Measurements from ENCODE around the gene DYRK4. TPM values are rescaled to one million over a fixed set of nuclear protein-coding genes. Genes with fewer than 3 reads are reported as not detected.
"Not testable (repeated sequence)": the region's sequence is repeated elsewhere in the genome, so short reads cannot be mapped to it uniquely, and the experiment has no call there.

The DYRK4 gene, protein sequence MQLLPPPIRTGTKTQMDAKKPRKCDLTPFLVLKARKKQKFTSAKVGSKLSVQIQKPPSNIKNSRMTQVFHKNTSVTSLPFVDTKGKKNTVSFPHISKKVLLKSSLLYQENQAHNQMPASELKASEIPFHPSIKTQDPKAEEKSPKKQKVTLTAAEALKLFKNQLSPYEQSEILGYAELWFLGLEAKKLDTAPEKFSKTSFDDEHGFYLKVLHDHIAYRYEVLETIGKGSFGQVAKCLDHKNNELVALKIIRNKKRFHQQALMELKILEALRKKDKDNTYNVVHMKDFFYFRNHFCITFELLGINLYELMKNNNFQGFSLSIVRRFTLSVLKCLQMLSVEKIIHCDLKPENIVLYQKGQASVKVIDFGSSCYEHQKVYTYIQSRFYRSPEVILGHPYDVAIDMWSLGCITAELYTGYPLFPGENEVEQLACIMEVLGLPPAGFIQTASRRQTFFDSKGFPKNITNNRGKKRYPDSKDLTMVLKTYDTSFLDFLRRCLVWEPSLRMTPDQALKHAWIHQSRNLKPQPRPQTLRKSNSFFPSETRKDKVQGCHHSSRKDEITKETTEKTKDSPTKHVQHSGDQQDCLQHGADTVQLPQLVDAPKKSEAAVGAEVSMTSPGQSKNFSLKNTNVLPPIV
- 15.2 and 20.5 TPM in 2 replicates for total RNA-seq (ENCODE audit: low replicate concordance)

DNA sequence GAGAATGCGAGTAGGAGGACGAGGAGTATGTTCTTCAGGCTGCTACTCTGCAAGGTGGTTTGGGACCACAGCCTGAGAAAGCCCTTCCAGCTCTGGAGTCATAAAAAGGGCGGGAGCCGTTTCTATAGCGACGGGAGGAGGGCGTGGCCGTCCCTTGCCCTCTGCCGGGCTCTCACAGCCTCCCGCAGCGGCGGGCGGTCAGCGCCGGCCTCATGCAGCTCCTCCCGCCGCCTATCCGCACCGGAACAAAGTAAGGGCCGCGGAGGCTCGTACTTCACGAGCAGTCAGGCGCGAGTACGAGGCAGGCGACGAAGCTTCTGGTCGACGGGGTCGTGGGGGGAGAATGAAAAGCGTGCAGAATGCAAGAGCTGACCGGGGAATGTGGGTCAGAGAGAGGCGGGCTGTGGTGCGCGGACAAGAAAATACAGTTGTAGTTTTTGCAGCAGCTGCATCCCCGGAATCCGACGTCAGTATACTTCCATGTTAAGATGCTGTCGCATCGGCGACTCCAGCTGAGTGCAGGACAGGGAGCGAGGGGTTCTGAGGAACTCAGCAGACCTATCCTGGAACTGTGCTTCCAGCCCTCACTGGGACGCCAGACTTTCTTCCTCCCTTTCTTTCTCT is at the start of gene DYRK4:
DYRK4 (plus strand) TSS at position 175 of the 624 bp plus-strand sequence; CDS start at position 213, 38 bp downstream.
- Mint-ChIP-seq H3K4me3 (peak within 1 kb of the TSS; percentile 82), H3K27me3 (ENCODE audit: insufficient read depth, low read depth) (peaks cover 4% of the 10 kb centered on the region), H3K36me3 (peaks cover 7% of the 10 kb centered on the region), H3K9me3 (no peaks in the 10 kb centered on the region), H3K4me1 (peaks cover 21% of the 10 kb centered on the region), H3K27ac (peak within 1 kb of the TSS; percentile 96)
- Histone ChIP-seq H3K27me3 (peaks cover 17% of the 10 kb centered on the region), H3K9ac (no peak within 1 kb of the TSS), H3K36me3 (no peaks in the 10 kb centered on the region), H3K79me2 (ENCODE audit: low read depth) (no peaks in the 10 kb centered on the region), H3K9me3 (ENCODE audit: low read depth) (no peaks in the 10 kb centered on the region), H3K4me1 (peaks cover 7% of the 10 kb centered on the region), H3K4me2 (peak within 1 kb of the TSS; percentile 45), H3F3A (ENCODE audit: low read depth) (peaks cover 15% of the 10 kb centered on the region), H2AFZ (replicated peaks) (peak within 1 kb of the TSS; percentile 64), H4K20me1 (ENCODE audit: low read depth) (no peaks in the 10 kb centered on the region), H3K4me3 (no peak within 1 kb of the TSS), H3K27ac (no peak within 1 kb of the TSS)
- TF ChIP-seq EZH2phosphoT487 (IDR thresholded peaks at IDR 0.05) (no peak), EZH2 (IDR thresholded peaks at IDR 0.05) (peak; percentile 57)
- DNase-seq (ENCODE audit: low spot score): peak; percentile 98

DNA sequence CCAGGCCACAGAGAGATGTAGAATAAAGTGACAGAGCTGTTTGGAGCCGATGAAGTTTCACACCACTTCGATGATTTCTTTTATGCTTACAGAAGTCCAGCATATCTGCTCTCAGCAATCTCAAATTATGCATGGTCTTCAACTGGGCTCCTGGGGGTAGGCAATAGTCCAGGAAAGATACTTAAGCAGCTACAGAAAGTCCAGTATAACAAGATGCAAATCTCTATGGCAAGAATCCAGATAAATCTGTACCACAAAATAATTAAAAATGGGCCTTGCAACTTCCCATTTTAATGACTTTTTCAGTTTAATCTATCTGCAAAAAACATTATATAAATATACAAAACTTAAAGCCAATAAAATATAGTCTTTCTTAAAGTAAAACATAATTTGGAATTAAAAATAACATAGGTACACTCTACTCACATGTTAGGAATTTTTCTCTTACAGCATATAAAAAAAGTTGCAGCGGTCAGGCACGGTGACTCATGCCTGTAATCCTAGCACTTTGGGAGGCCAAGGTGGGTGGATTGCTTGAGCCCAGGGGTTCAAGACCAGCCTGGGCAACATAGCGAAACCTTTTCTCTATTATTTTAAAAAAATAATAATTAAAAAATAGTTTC is 43.8 kb upstream of the DYRK4 start:
- Histone ChIP-seq H3K9me3 (ENCODE audit: low read depth) (no peaks in the 10 kb centered on the region), H2AFZ (replicated peaks) (no peak overlapping the region), H3K9ac (no peak overlapping the region), H3K27ac (no peak overlapping the region), H3K4me1 (no peaks in the 10 kb centered on the region), H3K4me3 (no peak overlapping the region), H3K36me3 (peaks cover 8% of the 10 kb centered on the region), H3K4me2 (no peak overlapping the region), H4K20me1 (ENCODE audit: low read depth) (no peaks in the 10 kb centered on the region), H3K79me2 (ENCODE audit: low read depth) (no peaks in the 10 kb centered on the region), H3F3A (ENCODE audit: low read depth) (no peaks in the 10 kb centered on the region), H3K27me3 (no peaks in the 10 kb centered on the region)
- DNase-seq (ENCODE audit: low spot score): no peak
- TF ChIP-seq EZH2phosphoT487 (IDR thresholded peaks at IDR 0.05): no peak
- TF ChIP-seq, protein P1, sequence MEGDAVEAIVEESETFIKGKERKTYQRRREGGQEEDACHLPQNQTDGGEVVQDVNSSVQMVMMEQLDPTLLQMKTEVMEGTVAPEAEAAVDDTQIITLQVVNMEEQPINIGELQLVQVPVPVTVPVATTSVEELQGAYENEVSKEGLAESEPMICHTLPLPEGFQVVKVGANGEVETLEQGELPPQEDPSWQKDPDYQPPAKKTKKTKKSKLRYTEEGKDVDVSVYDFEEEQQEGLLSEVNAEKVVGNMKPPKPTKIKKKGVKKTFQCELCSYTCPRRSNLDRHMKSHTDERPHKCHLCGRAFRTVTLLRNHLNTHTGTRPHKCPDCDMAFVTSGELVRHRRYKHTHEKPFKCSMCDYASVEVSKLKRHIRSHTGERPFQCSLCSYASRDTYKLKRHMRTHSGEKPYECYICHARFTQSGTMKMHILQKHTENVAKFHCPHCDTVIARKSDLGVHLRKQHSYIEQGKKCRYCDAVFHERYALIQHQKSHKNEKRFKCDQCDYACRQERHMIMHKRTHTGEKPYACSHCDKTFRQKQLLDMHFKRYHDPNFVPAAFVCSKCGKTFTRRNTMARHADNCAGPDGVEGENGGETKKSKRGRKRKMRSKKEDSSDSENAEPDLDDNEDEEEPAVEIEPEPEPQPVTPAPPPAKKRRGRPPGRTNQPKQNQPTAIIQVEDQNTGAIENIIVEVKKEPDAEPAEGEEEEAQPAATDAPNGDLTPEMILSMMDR (IDR thresholded peaks at IDR 0.05): no peak
- TF ChIP-seq EZH2 (IDR thresholded peaks at IDR 0.05): no peak
- no peaks in the 10 kb centered on the region for H3K9me3 Mint-ChIP-seq
- H3K4me1 Mint-ChIP-seq: no peaks in the 10 kb centered on the region
- H3K36me3 Mint-ChIP-seq: peaks cover 6% of the 10 kb centered on the region
- no peaks in the 10 kb centered on the region for H3K27me3 Mint-ChIP-seq (ENCODE audit: insufficient read depth, low read depth)
- no peak overlapping the region for H3K4me3 Mint-ChIP-seq
- H3K27ac Mint-ChIP-seq: no peak overlapping the region

DNA sequence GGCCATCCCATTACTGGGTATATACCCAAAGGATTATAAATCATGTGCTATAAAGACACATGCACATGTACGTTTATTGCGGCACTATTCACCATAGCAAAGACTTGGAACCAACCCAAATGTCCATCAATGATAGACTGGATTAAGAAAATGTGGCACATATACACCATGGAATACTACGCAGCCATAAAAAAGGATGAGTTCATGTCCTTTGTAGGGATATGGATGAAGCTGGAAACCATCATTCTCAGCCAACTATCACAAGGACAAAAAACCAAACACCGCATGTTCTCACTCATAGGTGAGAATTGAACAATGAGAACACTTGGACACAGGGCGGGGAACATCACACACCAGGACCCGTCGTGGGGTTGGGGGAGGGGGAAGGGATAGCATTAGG is 38.6 kb upstream of the DYRK4 start:
- H3K36me3 Mint-ChIP-seq; H3K4me1 Mint-ChIP-seq; H3K27me3 ChIP-seq; H3K4me1 ChIP-seq; H3K4me3 Mint-ChIP-seq; H4K20me1 ChIP-seq (ENCODE audit: low read depth); H3K9me3 Mint-ChIP-seq; H3K27me3 Mint-ChIP-seq (ENCODE audit: insufficient read depth, low read depth); H3K9ac ChIP-seq; H3K4me2 ChIP-seq; H3K27ac Mint-ChIP-seq; H3K27ac ChIP-seq; H3K4me3 ChIP-seq; DNase-seq (ENCODE audit: low spot score); H3K9me3 ChIP-seq (ENCODE audit: low read depth); H3K36me3 ChIP-seq; H3K79me2 ChIP-seq (ENCODE audit: low read depth); H3F3A ChIP-seq (ENCODE audit: low read depth); H2AFZ ChIP-seq (replicated peaks): not testable (repeated sequence)

DNA sequence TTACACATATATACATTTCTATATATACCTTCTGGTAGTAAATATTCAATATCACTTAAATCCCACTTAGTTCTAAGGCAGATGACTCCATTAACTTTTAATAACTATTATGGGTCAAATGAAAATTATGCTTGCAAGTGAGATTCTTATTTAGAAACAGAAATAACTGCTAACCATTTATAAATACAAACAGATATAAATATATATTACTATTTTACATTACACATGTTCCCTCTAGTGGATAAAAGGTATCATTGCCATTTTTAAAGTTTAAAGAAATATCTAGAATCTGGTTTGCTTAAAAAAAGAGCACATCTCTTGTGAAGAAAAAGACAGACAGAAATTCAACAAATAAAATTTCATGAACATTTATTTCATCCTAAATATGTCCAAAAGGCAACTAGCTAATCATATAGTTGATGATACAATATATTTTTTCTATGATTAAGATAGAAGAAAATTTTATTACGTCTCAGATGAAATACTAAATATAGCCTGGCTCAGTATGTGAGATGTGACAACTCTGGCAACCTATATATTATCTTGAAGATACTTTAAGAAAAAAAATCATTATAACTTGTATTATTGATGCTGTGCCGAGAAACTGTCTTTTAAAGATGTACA is 35.0 kb upstream of the DYRK4 start:
- H3K36me3 ChIP-seq: peaks cover 6% of the 10 kb centered on the region
- H3K79me2 ChIP-seq (ENCODE audit: low read depth): no peaks in the 10 kb centered on the region
- H3K9ac ChIP-seq: no peak overlapping the region
- Mint-ChIP-seq H3K9me3 (no peaks in the 10 kb centered on the region), H3K27ac (no peak overlapping the region), H3K27me3 (ENCODE audit: insufficient read depth, low read depth) (no peaks in the 10 kb centered on the region), H3K36me3 (no peaks in the 10 kb centered on the region), H3K4me3 (no peak overlapping the region), H3K4me1 (no peaks in the 10 kb centered on the region)
- no peaks in the 10 kb centered on the region for H3K27me3 ChIP-seq
- no peak overlapping the region for H3K4me2 ChIP-seq
- no peak for DNase-seq (ENCODE audit: low spot score)
- no peak overlapping the region for H2AFZ ChIP-seq (replicated peaks)
- H4K20me1 ChIP-seq (ENCODE audit: low read depth): no peaks in the 10 kb centered on the region
- no peaks in the 10 kb centered on the region for H3K9me3 ChIP-seq (ENCODE audit: low read depth)
- no peak overlapping the region for H3K27ac ChIP-seq
- no peak overlapping the region for H3K4me3 ChIP-seq
- peaks cover 8% of the 10 kb centered on the region for H3F3A ChIP-seq (ENCODE audit: low read depth)
- H3K4me1 ChIP-seq: no peaks in the 10 kb centered on the region
- TF ChIP-seq EZH2phosphoT487 (IDR thresholded peaks at IDR 0.05) (no peak), EZH2 (IDR thresholded peaks at IDR 0.05) (no peak)
- TF ChIP-seq, protein P1 (IDR thresholded peaks at IDR 0.05): peak; percentile 66

Measured in neural progenitor cell (in vitro differentiated cells).